GM12878 (cell line): ENCODE measurements around the gene CYTH3. TPM values are rescaled to one million over a fixed set of nuclear protein-coding genes. Genes with fewer than 3 reads are reported as not detected.
A peak's percentile ranks its signal among the peaks of the same experiment; 100 is the strongest.

Source experiments
- ATAC-seq: fragments of 200-7000 bp; cut with Tn5 transposase; 3 replicates; pipeline ENCODE4 v1.9.1; 2020; ENCODE audit warnings: mild to moderate bottlenecking, moderate library complexity
- BruUV-seq: library from RNA; stranded (reverse); fragments of 400-500 nt; replicated peaks from 2 replicates; lab custom pipeline; 2021; lab: Mats Ljungman, UMichigan
- CTCF ChIA-PET: fragments of 300-600 bp; sonication (Branson Sonifier 250); formaldehyde crosslinking; extraction: SDS; loops from one replicate; lab custom pipeline; 2021; ENCODE audit warnings: inconsistent platforms; lab: Yijun Ruan, JAX
- POLR2A ChIA-PET: fragments of 350-600 bp; formaldehyde crosslinking; extraction: SDS; loops from one replicate; lab custom pipeline; 2021; ENCODE audit warnings: inconsistent platforms; lab: Charles Lee
- RAD21 ChIA-PET: fragments of 300-600 bp; sonication (Branson Sonifier 250); formaldehyde crosslinking; loops from one replicate; lab custom pipeline; 2023; ENCODE audit warnings: antibody characterized with exemption; ENCODE audit not compliant: unreplicated experiment; lab: Charles Lee
- SMC1A ChIA-PET: fragments of 300-600 bp; sonication (Branson Sonifier 250); formaldehyde crosslinking; loops from one replicate; lab custom pipeline; 2023; ENCODE audit not compliant: unreplicated experiment, uncharacterized antibody; lab: Charles Lee
- DNase-seq: peaks from one replicate; pipeline ENCODE4 v3.0.0-alpha.2; 2011; ENCODE audit warnings: low read depth, low spot score
- FAIRE-seq: peaks from 3 replicates; lab custom pipeline; 2011; peaks lifted over from hg19 to GRCh38; lab: Jason Lieb, UNC
- H2AFZ ChIP-seq: 2 replicates; pipeline ENCODE4 v1.6.0; 2011; ENCODE audit warnings: low read depth, low read length, control low read depth; ENCODE audit not compliant: control insufficient read depth
- H3K27ac ChIP-seq: 2 replicates; pipeline ENCODE4 v1.5.1; 2011; ENCODE audit warnings: control low read depth; ENCODE audit not compliant: control insufficient read depth, insufficient read depth
- H3K27me3 ChIP-seq, 2 experiments: replicated peaks in 1 of 2; 2 replicates each; pipeline versions ENCODE4 v1.6.0 to v1.6.1; 2011; ENCODE audit warnings: low read length in 1 of 2; ENCODE audit not compliant: control insufficient read depth in 2 of 2, insufficient read depth in 2 of 2
- H3K36me3 ChIP-seq, 2 experiments: 2 replicates each; pipeline ENCODE4 v1.5.1; 2011; ENCODE audit warnings: low read length in 1 of 2; ENCODE audit not compliant: control insufficient read depth in 2 of 2, insufficient read depth in 2 of 2
- H3K4me1 ChIP-seq: 2 replicates; pipeline ENCODE4 v1.6.1; 2011; ENCODE audit warnings: mild to moderate bottlenecking, low read length, moderate library complexity, mixed read lengths; ENCODE audit not compliant: control insufficient read depth, insufficient read depth
- H3K4me2 ChIP-seq: 2 replicates; pipeline ENCODE4 v1.6.0; 2011; ENCODE audit warnings: control low read depth; ENCODE audit not compliant: control insufficient read depth, insufficient read depth
- H3K4me3 ChIP-seq: fragments of 200-600 bp; sonication (generic); 2 replicates; pipeline ENCODE4 v1.5.1; 2016
- H3K79me2 ChIP-seq: 2 replicates; pipeline ENCODE4 v1.6.0; 2011; ENCODE audit warnings: low read length; ENCODE audit not compliant: control insufficient read depth, insufficient read depth
- H3K9ac ChIP-seq: 2 replicates; pipeline ENCODE4 v1.8.0; 2011; ENCODE audit warnings: low read length, control low read depth, mixed read lengths; ENCODE audit not compliant: control insufficient read depth, insufficient read depth
- H3K9me3 ChIP-seq: replicated peaks from 3 replicates; pipeline ENCODE4 v1.5.1; 2011; ENCODE audit warnings: mild to moderate bottlenecking, low read length; ENCODE audit not compliant: control insufficient read depth, insufficient read depth
- H4K20me1 ChIP-seq: 2 replicates; pipeline ENCODE4 v1.6.0; 2011; ENCODE audit not compliant: control insufficient read depth, insufficient read depth
- BACH1 ChIP-seq: fragments of 450-650 bp; IDR thresholded peaks from 2 replicates; pipeline ENCODE4 v1.6.1; 2017; ENCODE audit warnings: mild to moderate bottlenecking, borderline replicate concordance
- CREM ChIP-seq: IDR thresholded peaks from 2 replicates; pipeline ENCODE4 v1.6.1; 2014; ENCODE audit warnings: antibody characterized with exemption, low read depth
- GATAD2B ChIP-seq: fragments of 450-650 bp; conservative IDR thresholded peaks from 2 replicates; pipeline ENCODE4 v1.6.1; 2017; ENCODE audit warnings: low read depth, mild to moderate bottlenecking, moderate library complexity
- IKZF1 ChIP-seq: fragments of 450-650 bp; conservative IDR thresholded peaks from 2 replicates; pipeline ENCODE4 v1.6.1; 2017; ENCODE audit warnings: antibody characterized with exemption, mild to moderate bottlenecking
- NRF1 ChIP-seq: conservative IDR thresholded peaks from 2 replicates; pipeline ENCODE4 v1.6.1; 2011; ENCODE audit warnings: mild to moderate bottlenecking, low read depth, low read length, improper control_type of control experiment
- SIX5 ChIP-seq: IDR thresholded peaks from 2 replicates; pipeline ENCODE4 v1.6.1; 2011; ENCODE audit warnings: mild to moderate bottlenecking, low read depth, low read length, moderate library complexity; ENCODE audit not compliant: severe bottlenecking
- SREBF2 ChIP-seq: IDR thresholded peaks from 2 replicates; pipeline ENCODE4 v1.6.1; 2012; ENCODE audit warnings: mild to moderate bottlenecking, low read length
- WGBS: methylation state at CpG from one replicate; pipeline ENCODE4 v1.1.6; 2016; ENCODE audit warnings: low lambda C conversion rate; ENCODE audit not compliant: insufficient replicate concordance, insufficient coverage; ENCODE audit errors: missing lambda C conversion rate; 5-methylcytosine and 5-hydroxymethylcytosine counted together
- in situ Hi-C: fragments of 300-500 bp; cut with MboI; formaldehyde crosslinking; loops from 9 replicates; pipeline ENCODE4 v1.14.3; 2018; ENCODE audit warnings: mixed read lengths
- intact Hi-C: fragments of 100-400 bp; cut with micrococcal nuclease; formaldehyde crosslinking; loops from one replicate; pipeline ENCODE4 v1.14.2; 2022; ENCODE audit not compliant: unreplicated experiment
- polyA plus RNA-seq, 11 experiments: library from polyadenylated mRNA; depleted of rRNA in 4 of 11; unstranded in 6 of 11; stranded (reverse) in 5 of 11; fragments of >200 nt; fragmentation: Nextera tagmentation in 4 of 11; fragmentation: Illumina TruSeq in 1 of 11; extraction: Ambion mirVana in 4 of 11; extraction: Trizol in 1 of 11; gene quantifications; 1 replicate in 1 of 11; 2 replicates in 10 of 11; pipeline versions ENCODE4 v1.2.1 to v1.2.3, GENCODE V29; 2011 to 2016; ENCODE audit warnings: inconsistent platforms in 2 of 11, missing spikeins in 2 of 11, low read depth in 1 of 11
- total RNA-seq, 4 experiments: library from RNA; depleted of rRNA in 3 of 4; stranded (reverse); fragments of >200 nt in 3 of 4; fragmentation: Illumina TruSeq in 1 of 4; extraction: Trizol in 1 of 4; gene quantifications; 2 replicates each; pipeline versions ENCODE4 v1.2.1 to v1.2.3, GENCODE V29; 2013 to 2021
- TF ChIP-seq, protein P1 (sequence below): IDR thresholded peaks from 2 replicates; pipeline ENCODE4 v1.6.1; 2011; ENCODE audit warnings: mild to moderate bottlenecking, low read depth, low read length, moderate library complexity; ENCODE audit not compliant: insufficient replicate concordance
- TF ChIP-seq, protein P2 (sequence below): fragments of 450-650 bp; IDR thresholded peaks from 2 replicates; pipeline ENCODE4 v1.6.1; 2017; ENCODE audit warnings: mild to moderate bottlenecking

CYTH3 gene
- total and polyA plus RNA-seq, 10 of the 15 experiments (the other 5 are each of a cell fraction or from before 2014, with no cell fraction given) = 0.45 to 28.2 (median 15.7) TPM

DNA sequence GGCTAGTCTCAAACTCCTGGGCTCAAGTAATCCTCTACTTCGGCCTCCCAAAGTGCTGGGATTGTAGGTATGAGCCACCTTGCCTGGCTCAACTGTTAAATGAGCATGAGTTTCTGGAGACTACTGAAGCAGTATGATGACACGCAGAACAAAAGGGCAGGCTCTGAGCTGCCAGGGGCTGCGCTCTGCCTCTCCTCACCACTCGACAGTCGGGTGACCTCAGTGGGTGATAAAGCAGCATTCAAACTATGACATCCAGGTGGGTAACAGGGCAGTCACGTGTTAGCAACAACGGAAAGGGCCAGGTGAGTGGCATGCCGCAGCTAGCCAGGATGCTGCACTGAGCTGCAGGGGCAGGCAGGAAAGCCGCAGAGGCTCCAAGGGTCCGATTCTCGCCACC lies 71.5 kb downstream of the CYTH3 start (continued):
- TF ChIP-seq NRF1 (no peak), IKZF1 (no peak), BACH1 (no peak)

DNA sequence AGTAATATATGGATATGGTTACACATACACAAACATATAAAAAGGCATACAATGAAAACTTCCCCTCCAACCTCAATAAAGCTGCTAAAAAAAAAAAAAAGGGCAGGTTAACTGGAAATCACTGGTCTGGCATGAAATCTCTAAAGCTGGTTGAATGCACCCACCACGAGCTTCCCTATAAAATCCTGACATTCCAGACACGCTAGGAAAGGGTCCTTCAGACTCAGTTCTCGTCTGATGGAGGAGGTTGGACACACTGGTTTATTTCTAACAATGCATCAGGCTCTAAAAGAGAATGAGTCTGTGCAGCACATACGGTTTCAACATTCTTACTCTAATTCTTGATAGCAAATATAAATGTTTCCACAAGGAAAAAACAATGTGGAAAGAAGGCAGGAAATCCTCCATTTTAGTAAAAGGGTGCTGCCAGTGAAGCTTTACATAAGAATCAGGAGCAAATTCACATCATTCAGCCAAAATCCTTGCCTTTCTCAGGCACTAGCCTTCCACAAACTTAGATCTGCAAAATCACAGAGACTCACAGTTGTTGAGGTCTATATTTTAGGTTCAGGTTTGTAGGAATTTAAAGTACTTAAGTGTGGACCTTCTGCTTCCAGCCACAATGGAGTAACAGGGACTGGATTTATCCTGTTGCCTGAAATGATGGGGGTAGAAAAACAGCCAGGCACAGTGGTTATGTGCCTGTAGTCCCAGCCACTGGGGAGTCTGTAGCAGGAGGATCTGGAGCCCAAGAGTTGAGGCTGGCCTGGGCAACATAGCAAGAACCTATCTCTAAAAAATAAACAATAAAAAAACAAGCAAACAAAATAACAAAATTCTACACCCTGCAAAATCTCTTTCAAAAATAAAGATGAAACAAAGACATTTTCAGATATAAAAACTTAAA lies 73.5 kb downstream of the CYTH3 start:
- H3K36me3 ChIP-seq = no peaks in the 10 kb centered on the region; a peak in 2 of 4 replicates
- no peak overlapping the region for H3K9ac ChIP-seq
- WGBS = 51% methylated on average over 4 of the region's 4 CpGs
- ChIA-PET POLR2A (interaction anchor here (0.9 kb wide), 1 partner anchor 35 kb away, joined by 3 read pairs; no protein-coding TSS in a partner anchor), CTCF (interaction anchor here (1.7 kb wide), 1 partner anchor 124 kb away, joined by 4 read pairs; no protein-coding TSS in a partner anchor), RAD21 (no interaction called here), SMC1A (interaction anchor here (0.7 to 3.0 kb wide), 3 partner anchors 11 to 75 kb away, joined by 5 to 8 read pairs (median 5); no protein-coding TSS in a partner anchor)
- DNase-seq (no peak), FAIRE-seq (peak; percentile 23), ATAC-seq (no peak)
- H3K27me3 ChIP-seq = no peaks in the 10 kb centered on the region
- BruUV-seq = no TSS peak
- intact Hi-C loops = no loop called here
- H3K4me1 ChIP-seq = no peaks in the 10 kb centered on the region
- no peaks in the 10 kb centered on the region for H4K20me1 ChIP-seq
- H3K4me3 ChIP-seq = no peak overlapping the region
- peaks cover 3% of the 10 kb centered on the region for H3K79me2 ChIP-seq
- in situ Hi-C loops = no loop called here
- no peaks in the 10 kb centered on the region for H3K9me3 ChIP-seq
- no peak overlapping the region for H3K27ac ChIP-seq
- no peak overlapping the region for H2AFZ ChIP-seq
- no peak for TF ChIP-seq SREBF2
- TF ChIP-seq SIX5 = no peak
- no peak for TF ChIP-seq GATAD2B
- TF ChIP-seq, protein P1, sequence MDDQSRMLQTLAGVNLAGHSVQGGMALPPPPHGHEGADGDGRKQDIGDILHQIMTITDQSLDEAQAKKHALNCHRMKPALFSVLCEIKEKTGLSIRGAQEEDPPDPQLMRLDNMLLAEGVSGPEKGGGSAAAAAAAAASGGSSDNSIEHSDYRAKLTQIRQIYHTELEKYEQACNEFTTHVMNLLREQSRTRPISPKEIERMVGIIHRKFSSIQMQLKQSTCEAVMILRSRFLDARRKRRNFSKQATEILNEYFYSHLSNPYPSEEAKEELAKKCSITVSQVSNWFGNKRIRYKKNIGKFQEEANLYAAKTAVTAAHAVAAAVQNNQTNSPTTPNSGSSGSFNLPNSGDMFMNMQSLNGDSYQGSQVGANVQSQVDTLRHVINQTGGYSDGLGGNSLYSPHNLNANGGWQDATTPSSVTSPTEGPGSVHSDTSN = no peak
- TF ChIP-seq CREM = no peak
- TF ChIP-seq, protein P2, sequence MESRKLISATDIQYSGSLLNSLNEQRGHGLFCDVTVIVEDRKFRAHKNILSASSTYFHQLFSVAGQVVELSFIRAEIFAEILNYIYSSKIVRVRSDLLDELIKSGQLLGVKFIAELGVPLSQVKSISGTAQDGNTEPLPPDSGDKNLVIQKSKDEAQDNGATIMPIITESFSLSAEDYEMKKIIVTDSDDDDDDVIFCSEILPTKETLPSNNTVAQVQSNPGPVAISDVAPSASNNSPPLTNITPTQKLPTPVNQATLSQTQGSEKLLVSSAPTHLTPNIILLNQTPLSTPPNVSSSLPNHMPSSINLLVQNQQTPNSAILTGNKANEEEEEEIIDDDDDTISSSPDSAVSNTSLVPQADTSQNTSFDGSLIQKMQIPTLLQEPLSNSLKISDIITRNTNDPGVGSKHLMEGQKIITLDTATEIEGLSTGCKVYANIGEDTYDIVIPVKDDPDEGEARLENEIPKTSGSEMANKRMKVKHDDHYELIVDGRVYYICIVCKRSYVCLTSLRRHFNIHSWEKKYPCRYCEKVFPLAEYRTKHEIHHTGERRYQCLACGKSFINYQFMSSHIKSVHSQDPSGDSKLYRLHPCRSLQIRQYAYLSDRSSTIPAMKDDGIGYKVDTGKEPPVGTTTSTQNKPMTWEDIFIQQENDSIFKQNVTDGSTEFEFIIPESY = no peak
- TF ChIP-seq, all 136 proteins: peak for 0
- no peak overlapping the region for H3K4me2 ChIP-seq
